H9 (cell line): ENCODE results near the gene FAM171A1. TPM values are rescaled to one million over a fixed set of nuclear protein-coding genes. Genes with fewer than 3 reads are reported as not detected.
A peak's percentile ranks its signal among the peaks of the same experiment; 100 is the strongest.

Source experiments
- DNase-seq: peaks from one replicate; pipeline ENCODE4 v3.0.0-alpha.2; 2017
- H2AFZ ChIP-seq: one replicate; pipeline ENCODE4 v1.6.1; 2013; ENCODE audit warnings: mild to moderate bottlenecking, low read length, control low read depth, moderate library complexity
- H2AK5ac ChIP-seq: 2 replicates; pipeline ENCODE4 v1.6.1; 2013; ENCODE audit warnings: low read length, control low read depth, mixed read lengths; ENCODE audit not compliant: insufficient read length
- H2BK120ac ChIP-seq: one replicate; pipeline ENCODE4 v1.6.1; 2013; ENCODE audit warnings: low read depth, mild to moderate bottlenecking, low read length, control low read depth, inconsistent platforms; ENCODE audit not compliant: poor library complexity, severe bottlenecking
- H2BK12ac ChIP-seq: 2 replicates; pipeline ENCODE4 v1.6.1; 2013; ENCODE audit warnings: low read length, control low read depth, mixed read lengths, low read depth; ENCODE audit not compliant: insufficient read length
- H2BK15ac ChIP-seq: 2 replicates; pipeline ENCODE4 v1.6.1; 2013; ENCODE audit warnings: low read depth, low read length, control low read depth
- H2BK20ac ChIP-seq: one replicate; pipeline ENCODE4 v1.6.1; 2013; ENCODE audit warnings: low read depth, mild to moderate bottlenecking, low read length, control low read depth, inconsistent platforms; ENCODE audit not compliant: poor library complexity, severe bottlenecking
- H2BK5ac ChIP-seq: 2 replicates; pipeline ENCODE4 v1.6.1; 2013; ENCODE audit warnings: low read length, control low read depth, mixed read lengths; ENCODE audit not compliant: insufficient read length
- H3K14ac ChIP-seq: 2 replicates; pipeline ENCODE4 v1.6.1; 2013; ENCODE audit warnings: low read length, control low read depth; ENCODE audit not compliant: insufficient read depth
- H3K18ac ChIP-seq: 2 replicates; pipeline ENCODE4 v1.6.1; 2013; ENCODE audit warnings: low read depth, mild to moderate bottlenecking, mixed read lengths, low read length, control low read depth; ENCODE audit not compliant: insufficient read length
- H3K23ac ChIP-seq: 2 replicates; pipeline ENCODE4 v1.6.1; 2013; ENCODE audit warnings: low read length, control low read depth, mixed read lengths, low read depth; ENCODE audit not compliant: insufficient read length
- H3K23me2 ChIP-seq: 2 replicates; pipeline ENCODE4 v1.6.1; 2013; ENCODE audit warnings: low read depth, mild to moderate bottlenecking, mixed read lengths, low read length, control low read depth; ENCODE audit not compliant: insufficient read length, poor library complexity, severe bottlenecking
- H3K27ac ChIP-seq: 2 replicates; pipeline ENCODE4 v1.5.1; 2013; ENCODE audit warnings: low read length, control low read depth, mixed read lengths, low read depth; ENCODE audit not compliant: insufficient read length
- H3K27me3 ChIP-seq: 2 replicates; pipeline ENCODE4 v1.6.1; 2013; ENCODE audit warnings: low read length, control low read depth, inconsistent platforms; ENCODE audit not compliant: insufficient read depth
- H3K4ac ChIP-seq: 2 replicates; pipeline ENCODE4 v1.6.1; 2013; ENCODE audit warnings: low read depth, mild to moderate bottlenecking, control low read depth, inconsistent platforms, low read length, moderate library complexity
- H3K4me1 ChIP-seq: 2 replicates; pipeline ENCODE4 v1.6.1; 2013; ENCODE audit warnings: low read length, control low read depth, inconsistent platforms; ENCODE audit not compliant: insufficient read depth
- H3K4me2 ChIP-seq: 2 replicates; pipeline ENCODE4 v1.6.1; 2013; ENCODE audit warnings: low read length, control low read depth, mixed read lengths; ENCODE audit not compliant: insufficient read length, insufficient read depth
- H3K56ac ChIP-seq: 2 replicates; pipeline ENCODE4 v1.6.1; 2013; ENCODE audit warnings: low read depth, mild to moderate bottlenecking, mixed read lengths, low read length, control low read depth; ENCODE audit not compliant: insufficient read length
- H3K79me1 ChIP-seq: 2 replicates; pipeline ENCODE4 v1.6.1; 2013; ENCODE audit warnings: low read depth, mild to moderate bottlenecking, moderate library complexity, low read length, control low read depth, inconsistent platforms; ENCODE audit not compliant: insufficient read depth, poor library complexity, severe bottlenecking
- H3K79me2 ChIP-seq: 2 replicates; pipeline ENCODE4 v1.6.1; 2013; ENCODE audit warnings: low read length, control low read depth, inconsistent platforms; ENCODE audit not compliant: insufficient read depth
- H3K9ac ChIP-seq: 2 replicates; pipeline ENCODE4 v1.6.1; 2013; ENCODE audit warnings: low read length, control low read depth, mixed read lengths; ENCODE audit not compliant: insufficient read length; ENCODE audit errors: extremely low read depth
- H3K9me3 ChIP-seq: one replicate; pipeline ENCODE4 v1.6.1; 2013; ENCODE audit warnings: low read depth, low read length, inconsistent platforms; ENCODE audit not compliant: control insufficient read depth
- H3T11ph ChIP-seq: one replicate; pipeline ENCODE4 v1.6.1; 2013; ENCODE audit warnings: mild to moderate bottlenecking, low read length, control low read depth, inconsistent platforms
- H4K20me1 ChIP-seq: one replicate; pipeline ENCODE4 v1.6.1; 2013; ENCODE audit not compliant: control insufficient read depth, insufficient read length, insufficient read depth
- H4K5ac ChIP-seq: 2 replicates; pipeline ENCODE4 v1.6.1; 2013; ENCODE audit warnings: low read depth, mild to moderate bottlenecking, mixed read lengths, low read length, control low read depth; ENCODE audit not compliant: insufficient read length
- H4K8ac ChIP-seq: replicated peaks from 2 replicates; pipeline ENCODE4 v1.6.1; 2013; ENCODE audit warnings: low read length, control low read depth, mixed read lengths, low read depth; ENCODE audit not compliant: insufficient read length
- H4K91ac ChIP-seq: 2 replicates; pipeline ENCODE4 v1.6.1; 2013; ENCODE audit warnings: low read depth, mild to moderate bottlenecking, moderate library complexity, mixed read lengths, low read length, control low read depth; ENCODE audit not compliant: insufficient read length
- H3K27ac Mint-ChIP-seq, 3 experiments: 2 replicates in 2 of 3; 3 replicates in 1 of 3; pipeline ENCODE4 v1.8.0; 2020 to 2021; ENCODE audit warnings: mixed read lengths in 3 of 3, mild to moderate bottlenecking in 1 of 3, moderate library complexity in 1 of 3
- H3K27me3 Mint-ChIP-seq: 2 replicates; pipeline ENCODE4 v1.8.0; 2021; ENCODE audit warnings: low read depth, mild to moderate bottlenecking, moderate library complexity, mixed read lengths
- H3K36me3 Mint-ChIP-seq, 3 experiments: 2 replicates in 2 of 3; 3 replicates in 1 of 3; pipeline ENCODE4 v1.8.0; 2020 to 2021; ENCODE audit warnings: low read depth in 3 of 3, mixed read lengths in 3 of 3; ENCODE audit not compliant: insufficient read depth in 1 of 3
- H3K4me1 Mint-ChIP-seq, 2 experiments: 2 replicates each; pipeline ENCODE4 v1.8.0; 2020; ENCODE audit warnings: mixed read lengths in 2 of 2
- H3K4me3 Mint-ChIP-seq, 2 experiments: 2 replicates in 1 of 2; 3 replicates in 1 of 2; pipeline ENCODE4 v1.8.0; 2020 to 2021; ENCODE audit warnings: mild to moderate bottlenecking in 2 of 2, mixed read lengths in 2 of 2, moderate library complexity in 1 of 2
- H3K9me3 Mint-ChIP-seq, 2 experiments: 2 replicates in 1 of 2; 3 replicates in 1 of 2; pipeline ENCODE4 v1.8.0; 2020; ENCODE audit warnings: mild to moderate bottlenecking in 2 of 2, mixed read lengths in 2 of 2, moderate library complexity in 1 of 2
- CTCF ChIP-seq: fragments of 200-600 bp; sonication (generic); conservative IDR thresholded peaks from 3 replicates; pipeline ENCODE4 v1.8.0; 2021; ENCODE audit warnings: antibody characterized with exemption, mild to moderate bottlenecking
- WGBS: extraction: QIAGEN DNeasy Blood & Tissue Kit; methylation state at CpG from one replicate; pipeline ENCODE4 v1.1.7; 2013; ENCODE audit warnings: missing lambda C conversion rate, low lambda C conversion rate, mixed read lengths; ENCODE audit not compliant: insufficient read length; ENCODE audit errors: extremely low coverage; 5-methylcytosine and 5-hydroxymethylcytosine counted together
- total RNA-seq: library from RNA; stranded (reverse); gene quantifications from 2 replicates; pipeline ENCODE4 v1.2.1, GENCODE V29; 2021

Gene FAM171A1
- total RNA-seq, 1 experiment from 2014 or later: 37.4 TPM

- H3K9me3 ChIP-seq: no peaks in the 10 kb centered on the region
Observed at GRCh38 chr10:15378569-15378968, 7.5 kb upstream of the FAM171A1 start.

More at GRCh38 chr10:15378569-15378968, 7.5 kb upstream of the FAM171A1 start:
- no peaks in the 10 kb centered on the region for H3K9me3 Mint-ChIP-seq
- H4K20me1 ChIP-seq: no peaks in the 10 kb centered on the region
- DNase-seq: peak; percentile 44
- no peak overlapping the region for H4K5ac ChIP-seq
- H2BK15ac ChIP-seq: no peak overlapping the region
- no peak overlapping the region for H3K4me2 ChIP-seq
- H3K23me2 ChIP-seq: no peaks in the 10 kb centered on the region
- H3K4me1 Mint-ChIP-seq: peaks cover 11 to 22% of the 10 kb centered on the region in 2 experiments
- H4K91ac ChIP-seq: no peak overlapping the region
- no peak overlapping the region for H2BK120ac ChIP-seq
- no peaks in the 10 kb centered on the region for H3K79me2 ChIP-seq
- no peak overlapping the region for H3K9ac ChIP-seq
- no peak overlapping the region for H3K4ac ChIP-seq
- no peaks in the 10 kb centered on the region for H3K79me1 ChIP-seq
- no peak overlapping the region for H2AK5ac ChIP-seq
- H2BK5ac ChIP-seq: no peak overlapping the region
- H3K27ac Mint-ChIP-seq: no peak overlapping the region; a peak in 1 of 7 replicates
- no peak overlapping the region for H3K18ac ChIP-seq
- H3K23ac ChIP-seq: no peak overlapping the region
- H3K27me3 ChIP-seq: no peaks in the 10 kb centered on the region
- H3K4me1 ChIP-seq: no peaks in the 10 kb centered on the region; the same call in 1 of the 2 replicates
- no peak overlapping the region for H2AFZ ChIP-seq
- no peak overlapping the region for H3K27ac ChIP-seq
- H4K8ac ChIP-seq: no peak overlapping the region
- H3K4me3 Mint-ChIP-seq: no peak overlapping the region
- H3T11ph ChIP-seq: no peak overlapping the region
- H2BK12ac ChIP-seq: no peak overlapping the region
- H3K56ac ChIP-seq: no peak overlapping the region
- H2BK20ac ChIP-seq: no peak overlapping the region
- H3K14ac ChIP-seq: no peak overlapping the region
- WGBS: no CpG with 5 or more reads among the region's 5 CpGs
- H3K36me3 Mint-ChIP-seq: no peaks in the 10 kb centered on the region
- peak; percentile 53; the same call in 2 of the 3 replicates for TF ChIP-seq CTCF
- H3K27me3 Mint-ChIP-seq: peaks cover 3% of the 10 kb centered on the region; the same call in 1 of the 2 replicates
